ENCODE data around the gene ATXN3.

The ATXN3 gene

DNA sequence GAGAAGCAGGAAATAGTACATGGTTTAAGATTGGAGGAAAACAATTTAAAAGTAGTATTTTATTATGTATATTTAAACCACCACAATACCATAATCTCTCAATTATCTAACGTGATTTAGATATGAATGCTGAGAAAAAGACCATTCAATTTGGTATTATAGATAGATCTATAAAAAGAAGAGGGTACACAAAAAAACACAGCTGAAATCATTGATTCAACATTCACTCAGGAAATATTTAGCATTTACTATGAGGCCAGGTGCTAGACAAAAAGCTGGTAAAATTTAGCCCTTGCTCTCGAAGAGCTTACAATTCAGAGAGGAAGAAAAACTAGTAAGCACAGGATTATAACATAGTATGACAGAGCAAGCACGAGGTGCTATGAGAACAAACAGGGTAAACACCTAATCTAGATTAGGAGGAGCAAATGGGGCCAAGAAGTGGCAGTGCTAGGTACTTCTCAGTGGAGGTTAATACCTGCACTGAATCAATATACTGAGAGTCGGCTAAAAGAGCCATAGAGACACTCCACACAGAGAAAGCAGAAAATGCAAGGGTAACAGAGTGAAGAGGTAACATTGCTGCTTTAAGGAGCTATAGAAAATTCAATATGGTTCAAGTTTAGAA, 94.1 kb downstream of the ATXN3 start:
- no peak overlapping the region for H3K27ac ChIP-seq
- CTCF ChIA-PET = no interaction called here
- POLR2A ChIA-PET (ENCODE audit: low non-redundant PET) = no interaction called here
- TF ChIP-seq, protein P1, sequence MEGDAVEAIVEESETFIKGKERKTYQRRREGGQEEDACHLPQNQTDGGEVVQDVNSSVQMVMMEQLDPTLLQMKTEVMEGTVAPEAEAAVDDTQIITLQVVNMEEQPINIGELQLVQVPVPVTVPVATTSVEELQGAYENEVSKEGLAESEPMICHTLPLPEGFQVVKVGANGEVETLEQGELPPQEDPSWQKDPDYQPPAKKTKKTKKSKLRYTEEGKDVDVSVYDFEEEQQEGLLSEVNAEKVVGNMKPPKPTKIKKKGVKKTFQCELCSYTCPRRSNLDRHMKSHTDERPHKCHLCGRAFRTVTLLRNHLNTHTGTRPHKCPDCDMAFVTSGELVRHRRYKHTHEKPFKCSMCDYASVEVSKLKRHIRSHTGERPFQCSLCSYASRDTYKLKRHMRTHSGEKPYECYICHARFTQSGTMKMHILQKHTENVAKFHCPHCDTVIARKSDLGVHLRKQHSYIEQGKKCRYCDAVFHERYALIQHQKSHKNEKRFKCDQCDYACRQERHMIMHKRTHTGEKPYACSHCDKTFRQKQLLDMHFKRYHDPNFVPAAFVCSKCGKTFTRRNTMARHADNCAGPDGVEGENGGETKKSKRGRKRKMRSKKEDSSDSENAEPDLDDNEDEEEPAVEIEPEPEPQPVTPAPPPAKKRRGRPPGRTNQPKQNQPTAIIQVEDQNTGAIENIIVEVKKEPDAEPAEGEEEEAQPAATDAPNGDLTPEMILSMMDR (conservative IDR thresholded peaks at IDR 0.05; ENCODE audit: low read depth) = no peak
- DNase-seq (ENCODE audit: low spot score) = no peak

DNA sequence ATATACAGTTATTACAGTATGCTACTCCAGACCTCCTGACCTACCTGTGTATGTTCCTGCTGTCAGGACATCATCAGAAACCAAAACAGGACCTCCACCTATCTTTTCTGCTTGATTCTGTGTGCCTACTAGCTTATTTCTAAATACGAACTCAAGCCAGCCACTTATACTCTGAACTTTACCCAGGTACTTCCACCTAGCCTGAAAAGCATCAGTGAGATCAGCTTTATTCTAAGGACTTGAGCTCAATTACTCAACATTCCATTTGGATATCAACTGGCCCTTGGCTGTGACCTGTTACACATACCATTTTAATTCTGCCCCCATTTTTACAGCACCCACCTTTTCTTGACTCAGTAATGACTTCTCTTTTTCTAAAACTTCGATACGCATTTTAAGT, 95.7 kb downstream of the ATXN3 start:
- TF ChIP-seq, protein P1 (conservative IDR thresholded peaks at IDR 0.05; ENCODE audit: low read depth) = no peak
- ChIA-PET CTCF (interaction anchor here (0.7 kb wide), 1 partner anchor 14 kb away, joined by 4 read pairs; no protein-coding TSS in a partner anchor), POLR2A (ENCODE audit: low non-redundant PET) (no interaction called here)
- no peak overlapping the region for H3K27ac ChIP-seq
- no peak for DNase-seq (ENCODE audit: low spot score)

DNA sequence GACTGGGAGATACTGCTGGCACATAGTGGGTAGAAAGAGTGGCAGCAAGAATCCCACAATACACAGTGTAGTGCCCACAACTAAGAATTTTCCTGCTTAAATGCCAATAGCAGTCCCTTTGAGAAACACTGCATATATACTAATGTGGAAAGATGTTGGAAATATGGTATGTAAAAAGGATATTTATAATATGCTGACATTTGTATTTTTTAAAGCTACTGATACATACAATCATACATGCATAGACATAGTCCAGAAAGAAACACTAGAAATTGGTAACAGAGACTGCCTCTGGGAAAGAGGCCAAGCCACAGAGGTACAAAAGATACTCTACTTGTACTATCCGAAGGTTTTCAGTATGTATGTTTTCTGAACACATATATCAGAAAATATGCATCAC, 96.8 kb downstream of the ATXN3 start:
- DNase-seq (ENCODE audit: low spot score) = no peak
- CTCF ChIA-PET = interaction anchor here (0.6 kb wide), 1 partner anchor 26 kb away, joined by 3 read pairs; no protein-coding TSS in a partner anchor

More for the DNA sequence above, 96.8 kb downstream of the ATXN3 start:
- TF ChIP-seq, protein P1 (conservative IDR thresholded peaks at IDR 0.05; ENCODE audit: low read depth) = no peak
- no peak overlapping the region for H3K27ac ChIP-seq
- POLR2A ChIA-PET (ENCODE audit: low non-redundant PET) = no interaction called here

All from RWPE1 (cell line).